Measurements from ENCODE around the gene MXD1.

The MXD1 gene

GRCh38 chr2:69954084-69954483, 39.2 kb downstream of the MXD1 start:
- DNase-seq, result no peak

- DNase-seq, result no peak
Measured at GRCh38 chr2:69955029-69955428, 40.1 kb downstream of the MXD1 start.

DNA sequence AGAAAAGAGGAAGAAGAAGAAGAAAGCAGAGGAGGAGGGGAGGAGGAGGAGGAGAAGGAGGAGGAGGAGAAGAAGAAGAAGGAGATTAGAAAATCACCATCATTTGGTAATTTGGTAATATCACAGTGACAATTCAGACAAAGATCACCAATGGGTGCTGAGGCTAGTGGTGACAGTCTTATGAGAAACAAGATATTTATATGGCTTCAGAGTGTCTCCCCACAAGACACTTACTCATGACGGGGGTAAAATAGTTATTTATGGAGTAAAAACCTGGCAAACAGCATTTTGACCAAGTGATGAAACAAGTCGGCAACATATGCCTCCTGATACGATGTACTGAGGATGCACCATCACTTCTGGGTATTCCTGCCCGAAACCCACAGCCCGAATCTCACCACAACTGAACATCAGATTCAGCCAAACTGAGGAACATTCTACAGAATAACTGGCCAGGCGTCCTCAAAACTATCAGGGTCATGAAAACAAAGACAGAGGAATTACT, 41.6 kb downstream of the MXD1 start:
- DNase-seq, result no peak

DNA sequence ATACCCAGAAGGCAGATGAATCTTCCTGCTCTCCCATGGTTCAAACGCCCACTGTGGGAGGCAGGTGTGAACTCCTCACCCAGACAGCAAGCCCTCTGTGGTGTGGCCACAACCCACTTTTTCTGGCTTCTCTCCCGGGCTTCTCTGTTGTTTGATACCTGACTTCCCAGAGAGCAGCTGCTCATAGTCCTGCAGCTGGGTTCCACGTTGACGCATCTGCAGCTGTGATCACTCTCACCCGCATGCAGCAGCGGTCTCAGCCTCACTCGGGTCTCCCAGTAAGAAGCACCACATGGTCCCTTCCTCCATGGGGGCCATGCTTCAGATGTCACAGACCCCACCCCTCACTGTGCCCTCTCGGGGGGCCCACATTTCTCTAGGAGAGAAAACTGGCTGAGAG, 43.1 kb downstream of the MXD1 start:
- DNase-seq, result no peak

DNA sequence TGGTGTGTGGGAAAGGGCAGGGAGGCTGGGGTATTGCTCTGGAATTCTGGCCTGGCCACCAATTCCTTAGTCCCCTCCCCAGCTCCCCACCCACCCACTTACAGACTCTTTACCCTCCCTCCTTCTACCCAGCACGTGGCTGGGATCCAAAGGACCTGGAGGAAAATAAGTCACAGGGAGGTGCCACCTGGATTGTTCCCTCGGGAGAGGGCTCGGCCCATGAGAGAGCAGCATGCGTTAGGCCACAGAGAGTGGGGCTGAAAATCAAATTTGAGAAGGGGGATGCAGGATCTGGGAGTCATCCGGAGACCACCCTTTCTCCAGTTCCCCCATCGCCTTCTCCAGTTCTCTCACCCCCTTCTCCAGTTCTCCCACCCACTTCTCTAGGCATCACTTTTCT, 43.6 kb downstream of the MXD1 start:
- DNase-seq, result no peak

DNA sequence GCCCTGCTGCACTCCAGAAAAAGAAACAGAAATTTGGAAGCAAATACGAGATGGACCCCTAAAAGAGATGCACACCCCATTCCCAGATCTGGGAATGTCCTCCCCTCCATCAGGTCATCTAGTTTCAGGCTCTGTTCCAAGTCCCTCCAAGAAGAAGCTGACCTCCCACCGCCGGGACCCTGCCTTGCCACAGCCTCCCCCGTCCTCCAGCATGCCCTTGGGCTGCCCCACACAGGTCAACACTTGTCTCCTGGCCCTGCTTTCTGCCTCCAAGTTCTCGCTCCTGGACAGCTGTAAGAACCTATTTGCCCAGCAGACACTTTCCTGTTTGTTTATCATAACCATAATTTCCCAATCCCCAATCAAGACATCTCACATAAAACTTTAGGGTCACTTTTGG, 44.5 kb downstream of the MXD1 start:
- no peak for DNase-seq

- no peak for DNase-seq
Measured at GRCh38 chr2:69960821-69961220, 45.9 kb downstream of the MXD1 start.

DNA sequence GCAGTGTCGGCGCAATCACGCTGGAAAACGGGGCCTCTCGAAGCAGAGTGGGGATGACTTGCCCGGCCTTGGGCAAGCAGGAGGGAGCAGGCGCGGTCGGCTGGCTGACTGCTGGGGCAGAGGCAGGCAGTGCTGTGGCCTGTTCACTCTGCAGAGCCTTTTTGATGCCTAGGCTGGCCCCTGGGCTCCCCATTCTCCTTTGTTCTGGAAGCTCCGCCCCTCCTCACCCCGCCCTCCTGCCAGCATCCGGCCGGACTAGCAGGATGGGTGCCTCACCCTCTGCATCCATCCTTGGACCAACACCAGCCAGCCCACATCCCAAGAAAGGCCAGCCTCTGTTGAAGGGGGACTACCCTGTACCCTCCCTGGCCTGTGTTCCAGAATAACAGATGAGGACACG, 46.6 kb downstream of the MXD1 start, which contains the start of gene ASPRV1:
ASPRV1 (minus strand) TSS at position 136 of the 400 bp plus-strand sequence. CDS start 195 bp downstream, outside the sequence.
- DNase-seq, result no peak

GRCh38 chr2:69962986-69963730, 48.2 kb downstream of the MXD1 start:
- DNase-seq, result no peak

- no peak for DNase-seq
Measured at GRCh38 chr2:69964353-69964841, 49.5 kb downstream of the MXD1 start.

DNA sequence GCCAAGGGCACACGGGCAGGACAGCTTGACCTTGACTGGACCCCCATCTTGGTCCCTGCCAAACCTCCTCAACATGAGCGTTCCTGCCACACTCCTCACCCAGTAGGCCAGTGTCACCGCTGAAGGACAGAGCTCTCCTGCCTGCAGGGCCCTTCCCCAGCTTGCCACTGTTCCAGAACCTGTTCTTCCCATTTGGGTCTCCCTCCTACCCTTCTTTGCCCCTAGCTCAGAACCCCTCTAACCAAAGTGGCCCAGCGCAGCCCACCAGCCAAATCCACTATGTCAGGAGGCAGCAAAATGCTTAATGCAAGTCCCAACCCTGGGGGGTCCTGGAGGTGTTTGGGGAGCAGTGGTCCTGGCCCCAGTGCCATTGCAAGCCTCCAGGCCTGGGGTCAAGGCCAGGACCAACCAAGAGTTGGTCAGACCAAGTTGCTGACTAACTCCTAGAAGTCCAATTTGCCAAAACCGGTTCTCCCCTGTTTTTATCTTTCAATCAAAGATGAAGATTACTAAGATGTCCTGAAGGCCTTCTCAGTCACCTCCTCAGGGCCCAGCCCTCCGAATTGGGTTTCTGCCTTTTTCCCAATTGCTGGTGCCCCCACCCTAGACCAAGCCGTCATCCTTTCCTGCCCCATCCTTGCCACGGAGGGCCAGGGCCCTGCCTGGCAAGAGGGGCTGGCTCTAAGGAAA, 51.0 kb downstream of the MXD1 start:
- DNase-seq, result no peak

- no peak for DNase-seq
Measured at GRCh38 chr2:69966496-69966895, 51.6 kb downstream of the MXD1 start.

DNA sequence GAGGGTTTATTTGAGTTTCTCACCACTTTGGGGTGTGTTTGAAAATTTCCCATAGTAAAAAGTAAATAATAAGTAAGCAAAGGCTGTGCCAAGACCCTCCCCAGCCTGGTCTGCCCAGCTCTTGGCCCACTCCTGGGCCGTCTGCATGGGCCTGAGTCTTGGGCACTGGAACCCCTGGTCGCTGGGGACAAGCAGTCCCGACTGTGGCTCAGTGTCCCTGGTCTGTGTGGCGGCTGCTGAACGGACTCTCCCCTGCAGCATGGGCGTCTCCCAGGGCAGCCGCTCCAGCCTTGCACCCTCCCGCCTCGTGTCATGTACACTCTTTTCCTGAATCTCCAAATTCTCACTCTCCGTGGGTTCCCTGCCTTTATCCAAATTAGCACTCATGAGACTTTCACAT, 53.7 kb downstream of the MXD1 start:
- no peak for DNase-seq

- DNase-seq, result no peak
Measured at GRCh38 chr2:69969126-69969983, 54.4 kb downstream of the MXD1 start.

DNA sequence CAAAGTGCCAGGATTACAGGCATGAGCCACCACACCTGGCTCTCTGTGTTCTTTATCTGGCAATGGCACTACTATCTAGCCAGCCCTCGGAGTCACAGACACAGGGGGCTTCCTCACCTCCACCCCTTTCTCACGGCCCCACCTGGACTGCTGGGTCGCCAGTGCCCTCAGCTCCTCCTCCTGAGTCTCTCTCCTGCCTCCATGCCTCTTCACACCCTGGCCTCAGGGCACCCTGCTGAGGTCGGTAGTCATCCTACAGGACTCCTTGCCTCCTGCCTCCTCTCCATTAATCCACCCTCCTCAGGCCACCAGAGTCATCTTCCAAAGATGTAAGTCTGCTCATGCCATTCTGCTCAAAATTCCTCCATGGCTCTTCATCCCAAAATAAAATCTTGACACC, 55.1 kb downstream of the MXD1 start:
- DNase-seq, result no peak

DNA sequence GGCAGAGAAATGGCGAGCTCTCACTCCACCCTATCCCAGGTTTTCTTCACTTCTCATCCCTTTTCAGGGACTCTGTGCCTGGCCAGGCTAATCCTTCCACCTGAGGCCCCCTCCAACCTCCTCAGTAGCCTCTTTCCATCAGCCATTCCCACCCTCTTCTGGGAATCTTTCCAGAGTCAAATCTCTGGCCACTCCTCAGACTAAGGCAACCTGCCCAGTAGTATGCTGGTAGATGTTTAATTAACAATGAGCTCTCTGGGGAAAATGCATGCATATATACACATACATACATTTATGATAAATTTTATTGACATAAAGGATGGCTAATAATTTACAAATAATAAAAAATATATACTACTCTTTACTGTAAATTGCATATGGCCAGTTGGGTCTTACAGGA, 57.9 kb downstream of the MXD1 start:
- no peak for DNase-seq

DNA sequence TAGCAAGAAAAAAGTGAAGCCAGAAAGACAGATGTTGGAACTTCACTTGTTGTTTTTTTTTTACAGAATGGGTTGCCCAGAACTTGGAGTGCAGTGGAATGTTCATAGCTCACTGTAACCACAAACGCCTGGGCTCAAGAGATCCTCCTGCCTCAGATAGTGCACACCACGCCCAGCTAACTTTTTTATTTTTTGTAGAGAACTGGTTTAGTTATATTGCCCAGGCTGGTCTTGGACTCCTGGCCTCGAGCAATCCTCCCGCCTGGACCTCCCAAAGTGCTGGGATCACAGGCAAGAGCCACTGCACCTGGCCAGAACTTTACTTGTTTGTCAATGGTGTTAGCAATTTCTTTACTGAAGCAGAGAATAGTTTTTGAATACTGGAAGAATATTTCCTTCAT, 58.4 kb downstream of the MXD1 start:
- DNase-seq, result no peak

GRCh38 chr2:69975136-69975852, 60.4 kb downstream of the MXD1 start:
- no peak for DNase-seq

DNA sequence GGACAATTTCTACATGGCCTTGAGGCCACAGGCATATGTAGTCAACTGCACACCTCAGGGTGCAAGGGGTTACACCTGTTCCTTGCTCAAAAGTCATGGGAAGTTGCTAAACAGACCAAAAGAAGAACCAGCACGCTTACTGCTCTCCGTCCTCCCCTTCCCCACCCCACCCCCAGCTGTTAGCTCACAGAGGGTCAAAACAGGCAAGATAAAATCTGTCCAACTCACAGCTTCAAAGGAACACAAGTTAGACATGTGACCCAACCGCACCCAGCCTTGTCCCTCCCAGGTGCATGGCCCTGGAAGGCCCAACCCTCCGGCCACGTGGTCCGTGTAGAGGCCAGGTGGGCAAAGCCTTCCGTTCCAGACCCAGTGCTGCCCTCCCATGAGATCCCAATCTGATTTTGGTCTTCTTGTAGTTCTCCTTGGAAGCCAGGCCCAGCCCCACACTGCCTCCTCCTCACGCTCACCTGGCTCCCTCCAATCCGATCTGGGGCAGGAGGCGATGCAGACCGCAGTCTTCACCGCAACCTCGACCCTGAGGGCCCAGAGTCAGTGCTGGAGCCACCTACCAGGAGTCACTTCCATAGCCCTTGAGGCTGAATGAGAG, 61.0 kb downstream of the MXD1 start:
- no peak for DNase-seq

DNA sequence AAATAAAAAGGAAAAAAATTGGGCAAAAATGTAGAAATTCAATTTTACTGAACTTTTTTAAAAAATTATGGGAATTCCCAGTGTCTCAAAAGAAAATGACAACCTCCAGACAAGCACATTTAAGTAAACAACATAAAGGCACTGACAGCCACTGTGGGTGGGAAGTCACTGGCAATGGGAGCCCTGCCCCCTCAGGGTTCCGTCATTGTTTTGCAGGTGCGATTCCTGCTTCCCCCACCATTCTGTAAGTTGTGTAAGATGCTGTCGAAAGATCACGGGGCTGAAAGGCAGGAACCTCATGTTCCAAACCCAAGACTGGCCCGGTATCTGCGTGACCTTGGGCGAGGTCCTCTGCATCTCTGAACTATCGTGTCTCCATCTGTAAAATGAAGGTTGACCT, 62.3 kb downstream of the MXD1 start:
- no peak for DNase-seq

- DNase-seq, result no peak
Measured at GRCh38 chr2:69977906-69978482, 63.1 kb downstream of the MXD1 start.

Data from left hindlimb (tissue), 1 donor.